Stimulated activated CD4-positive, alpha-beta T cell treated with anti-CD3 and anti-CD28 coated beads, TNF-alpha, amount 100 ng/mL, for 4 hours (primary cell): ENCODE results near the gene SPTLC2.

Source experiments
- DNase-seq, 3 experiments: peaks; one replicate each; pipeline ENCODE4 v3.0.0-alpha.2; 2020; ENCODE audit warnings: low read depth in 3 of 3

The SPTLC2 gene

DNA sequence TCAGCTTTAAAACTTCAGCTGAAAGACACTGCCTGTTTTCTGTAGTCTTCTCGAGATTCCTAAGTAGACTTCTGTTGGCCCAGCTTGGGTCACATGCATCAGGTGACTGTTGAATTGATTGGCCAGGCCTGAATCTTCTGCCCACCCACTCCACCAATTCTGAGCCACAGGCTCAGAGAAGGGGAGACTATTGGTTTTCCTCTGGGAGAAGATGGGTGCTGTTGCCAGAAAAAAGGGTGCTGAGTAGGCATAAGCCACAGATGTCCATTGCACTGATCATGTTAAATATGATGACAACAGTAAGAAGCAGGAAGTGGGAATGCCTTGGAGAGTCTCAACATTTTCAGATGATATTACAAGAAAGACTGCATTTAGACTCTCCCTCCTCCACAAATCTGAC, 6.8 kb upstream of the SPTLC2 start:
- no peak for DNase-seq

- DNase-seq = no peak
Measured at GRCh38 chr14:77622366-77622961, 6.0 kb upstream of the SPTLC2 start.

- no peak for DNase-seq
Measured at GRCh38 chr14:77620222-77620870, 3.9 kb upstream of the SPTLC2 start.

DNA sequence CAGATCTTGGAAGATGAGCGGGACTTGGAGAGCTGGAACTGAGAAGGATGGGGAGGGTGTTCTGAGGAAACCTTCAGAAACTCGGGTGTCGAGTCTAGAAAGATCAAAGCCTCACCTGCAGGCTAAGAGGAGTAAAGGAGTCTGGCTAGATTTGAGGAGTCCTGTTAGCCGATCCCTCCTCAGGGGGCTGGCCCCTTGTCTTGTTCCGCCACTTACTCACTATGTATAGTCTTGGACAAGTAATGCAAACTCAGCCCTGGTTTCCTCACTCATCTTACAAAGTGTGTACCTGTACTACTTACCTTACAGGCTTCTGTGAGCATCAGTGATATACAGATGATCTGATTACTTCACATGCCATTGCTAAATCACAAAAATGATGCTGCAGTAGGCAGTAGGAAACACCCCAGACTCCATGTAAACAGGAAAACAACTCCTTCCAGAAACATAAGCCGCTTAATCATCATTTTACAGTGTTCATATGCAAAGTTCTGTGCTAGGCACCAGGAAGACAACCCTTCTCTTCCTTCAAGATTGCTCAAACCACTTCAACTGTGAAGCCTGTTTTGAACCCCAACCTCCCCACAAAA, 2.0 kb upstream of the SPTLC2 start:
- no peak for DNase-seq

DNA sequence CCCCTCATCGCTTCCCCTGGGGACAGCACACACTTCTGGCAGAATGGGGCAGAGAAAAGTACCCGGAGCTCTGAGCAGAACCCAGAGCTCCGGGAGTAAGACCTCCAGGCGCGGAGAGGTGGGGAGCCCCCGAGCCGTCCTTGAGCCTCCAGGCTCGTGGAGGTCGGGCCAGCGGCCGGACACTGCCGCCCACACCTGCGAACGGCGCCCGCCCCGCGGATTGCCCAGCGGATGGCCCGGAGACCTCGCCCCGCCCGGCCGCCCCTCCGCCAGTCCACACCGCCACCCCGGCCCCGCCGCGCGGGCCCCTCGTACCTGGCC, 344 bp downstream of the SPTLC2 start:
- peak in 1 of 3 experiments; percentile 1 for DNase-seq

- DNase-seq = peak in 2 of 3 experiments; percentile 2
Measured at GRCh38 chr14:77615361-77616132, 890 bp downstream of the SPTLC2 start.

GRCh38 chr14:77613201-77613600, 3.2 kb downstream of the SPTLC2 start:
- DNase-seq = no peak

DNA sequence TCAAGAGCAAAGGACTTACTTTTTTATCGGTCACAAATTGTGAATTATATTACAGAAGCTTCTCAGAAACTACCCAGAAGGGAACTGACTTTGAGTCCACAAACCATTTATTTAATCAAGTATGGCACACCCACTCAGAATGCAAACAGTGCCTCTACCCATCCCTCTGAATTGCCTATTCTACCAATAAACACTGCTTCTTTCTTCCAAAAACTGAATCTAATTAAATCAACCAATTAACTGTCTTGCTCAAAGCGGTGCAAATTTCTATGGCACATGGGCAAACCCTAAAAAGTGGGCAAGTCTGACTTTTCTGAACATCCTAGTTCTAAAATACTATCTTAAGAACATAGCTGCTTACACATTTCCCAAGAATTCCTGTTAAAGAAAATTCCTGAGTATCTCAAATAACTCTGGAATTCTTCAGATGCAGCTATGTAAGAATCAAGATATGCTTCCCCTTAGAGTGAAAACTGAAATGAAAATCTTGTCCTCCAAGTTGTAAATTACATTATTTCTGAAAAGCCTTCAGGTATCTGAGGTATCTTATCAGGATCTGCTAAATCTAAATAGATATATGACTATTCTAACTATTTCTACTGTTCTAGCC, 4.3 kb downstream of the SPTLC2 start:
- DNase-seq = no peak

- no peak for DNase-seq
Measured at GRCh38 chr14:77610553-77610952, 5.9 kb downstream of the SPTLC2 start.

GRCh38 chr14:77609922-77610321, 6.5 kb downstream of the SPTLC2 start:
- DNase-seq = no peak

- no peak for DNase-seq
Measured at GRCh38 chr14:77607741-77608302, 8.6 kb downstream of the SPTLC2 start.

- no peak for DNase-seq
Measured at GRCh38 chr14:77605392-77605972, 11.0 kb downstream of the SPTLC2 start.

GRCh38 chr14:77603654-77604255, 12.7 kb downstream of the SPTLC2 start:
- DNase-seq = no peak

DNA sequence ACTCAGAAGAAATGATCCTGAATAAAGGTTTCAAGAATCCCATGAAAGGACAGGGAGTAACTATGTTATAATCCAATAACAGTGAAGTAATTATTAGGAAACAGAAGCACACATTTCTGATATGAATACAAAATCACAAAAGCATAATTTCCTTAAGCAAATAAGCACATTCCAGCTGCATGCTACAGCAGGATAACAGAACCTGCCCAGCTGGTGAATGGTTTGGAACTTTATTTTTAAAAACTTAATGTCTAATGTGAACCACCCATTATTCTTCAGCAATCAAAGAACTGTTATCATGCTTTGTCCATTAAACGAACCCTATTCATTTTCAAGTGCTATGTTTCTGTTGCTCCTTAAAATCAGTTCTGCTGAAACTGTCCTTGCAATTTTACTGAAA, 13.4 kb downstream of the SPTLC2 start:
- no peak for DNase-seq

DNA sequence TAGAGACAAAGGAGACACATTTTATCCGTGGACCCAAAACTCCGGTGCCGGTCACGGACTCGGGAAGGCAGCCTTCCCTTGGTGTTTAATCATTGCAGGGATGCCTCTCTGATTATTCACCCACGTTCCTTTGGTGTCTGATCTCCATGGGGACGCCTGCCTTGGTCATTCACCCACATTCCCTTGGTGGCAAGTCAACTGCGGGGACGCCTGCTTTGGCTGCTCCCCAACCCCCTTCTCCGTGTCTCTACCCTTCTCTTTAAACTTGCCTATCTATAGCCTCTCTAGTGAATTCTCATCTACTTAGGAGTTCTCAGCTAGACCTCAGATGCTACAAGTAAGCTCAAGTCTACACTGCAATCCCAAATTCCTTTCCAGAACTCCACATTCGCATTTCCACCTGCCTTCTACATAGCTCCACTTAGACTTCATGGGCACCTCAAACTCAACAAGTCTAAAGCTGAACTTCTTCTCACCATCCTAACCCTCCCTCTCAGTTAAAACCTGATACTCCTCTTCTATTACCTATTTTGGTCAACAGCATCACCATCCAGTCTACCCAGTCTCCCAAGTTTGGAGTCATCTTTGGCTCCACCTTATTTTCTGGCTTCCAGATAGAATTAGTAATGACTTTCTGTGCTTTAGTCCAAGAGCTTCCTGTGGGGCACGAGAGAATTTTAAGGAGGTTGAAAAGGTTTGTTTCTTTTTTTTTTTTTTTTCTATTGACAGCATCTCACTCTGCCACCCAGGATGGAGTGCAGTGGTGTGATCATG, 14.4 kb downstream of the SPTLC2 start:
- no peak for DNase-seq

DNA sequence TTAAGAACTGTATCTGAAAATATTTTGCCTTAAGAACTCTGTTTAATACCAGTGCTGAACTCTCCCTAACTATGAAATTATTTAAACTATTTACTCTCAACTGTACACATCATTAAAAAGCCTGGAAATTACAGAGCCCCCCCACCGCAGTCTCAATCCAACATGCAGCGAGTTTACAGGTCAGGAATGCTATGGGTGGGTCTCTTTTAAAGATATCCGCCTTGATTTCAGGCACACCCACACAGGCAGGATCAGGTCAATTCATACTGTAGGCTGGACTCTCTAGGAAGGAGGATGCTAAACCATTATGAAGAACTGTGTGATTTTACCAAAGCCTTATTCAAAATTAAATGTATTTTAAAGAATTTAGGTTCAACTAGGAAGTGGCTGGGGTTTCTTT, 16.5 kb downstream of the SPTLC2 start:
- no peak for DNase-seq

DNA sequence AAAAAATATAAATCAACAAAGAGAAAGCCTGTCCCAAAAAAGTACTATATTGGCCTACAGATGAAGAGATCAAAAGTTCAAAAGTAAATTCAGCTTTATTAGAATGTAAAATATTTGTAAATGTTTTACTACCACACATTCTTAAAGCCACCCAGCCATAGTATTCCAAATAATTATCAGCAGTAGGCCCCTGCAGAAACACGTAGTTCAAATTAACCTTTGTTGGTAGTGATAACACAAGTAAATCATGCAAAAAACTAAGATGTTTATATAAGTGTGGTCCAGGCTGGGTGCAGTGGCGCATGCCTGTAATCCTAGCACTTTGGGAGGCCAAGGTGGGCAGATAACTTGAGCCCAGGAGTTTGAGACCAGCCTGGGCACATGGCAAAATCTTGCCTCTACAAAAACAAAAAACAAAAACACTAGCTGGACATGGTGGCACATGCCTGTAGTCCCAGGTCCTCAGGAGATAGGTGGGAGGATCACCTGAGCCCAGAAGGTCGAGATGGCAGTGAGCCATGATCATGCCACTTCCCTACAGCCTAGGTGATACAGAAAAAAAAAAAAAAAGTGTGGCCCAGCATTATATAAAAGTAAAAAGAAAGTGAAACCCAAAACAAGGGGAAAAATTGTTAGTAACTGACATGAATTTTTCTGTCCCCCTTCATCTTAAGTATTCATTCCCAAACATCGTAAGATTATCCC, 17.9 kb downstream of the SPTLC2 start:
- no peak for DNase-seq

DNA sequence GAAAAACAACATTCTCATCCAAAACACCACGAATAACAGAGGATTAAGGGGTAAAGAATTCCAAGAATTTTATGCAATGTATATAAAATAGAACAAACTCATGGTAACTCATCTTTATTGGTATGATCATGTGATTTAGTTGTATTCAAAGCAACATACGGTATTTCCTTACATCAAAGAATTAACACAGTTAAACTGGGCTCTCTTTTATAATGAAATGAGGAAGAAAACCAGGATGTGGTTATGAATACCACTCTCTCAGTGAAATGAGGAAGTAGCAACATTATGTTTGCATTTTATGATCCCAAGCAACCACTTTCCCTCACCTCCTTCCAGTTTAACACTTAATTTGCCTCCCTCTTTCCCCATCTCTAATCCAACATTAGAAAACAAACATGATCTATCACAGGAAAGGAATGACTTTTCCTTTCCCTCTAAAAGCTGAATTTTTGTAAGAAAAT, 22.9 kb downstream of the SPTLC2 start:
- no peak for DNase-seq

DNA sequence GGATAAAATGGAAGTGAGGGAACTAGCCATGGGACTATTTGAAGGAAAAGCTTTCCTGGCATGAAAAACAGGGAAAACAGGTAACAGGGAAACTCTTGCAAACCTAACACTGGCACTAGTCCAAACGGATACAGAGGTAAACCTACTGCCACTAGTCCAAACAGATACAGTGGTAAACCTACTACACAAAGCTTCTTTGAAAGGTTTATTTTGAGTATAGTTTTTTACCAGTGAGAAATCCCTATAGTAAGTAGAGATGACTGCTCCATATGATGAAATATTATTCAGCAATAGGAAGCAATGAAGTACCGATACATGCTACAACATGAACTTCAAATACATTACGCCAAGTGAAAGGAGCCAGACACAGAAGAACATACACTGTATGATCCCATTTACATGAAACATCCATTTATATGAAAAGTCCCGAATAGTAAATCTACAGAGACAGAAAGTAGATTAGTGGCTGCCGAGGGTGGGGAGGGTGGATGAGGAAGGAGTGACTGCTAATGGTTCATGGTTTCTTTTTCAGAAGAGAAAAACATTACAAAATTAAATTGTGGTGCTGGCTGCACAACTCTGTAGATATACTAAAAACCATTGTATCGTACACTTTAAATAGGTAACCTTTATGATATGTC, 25.5 kb downstream of the SPTLC2 start:
- DNase-seq = no peak
